Smooth muscle cell (in vitro differentiated cells): ENCODE results near the gene CNTN4. TPM values are rescaled to one million over a fixed set of nuclear protein-coding genes. Genes with fewer than 3 reads are reported as not detected.

Source experiments
- DNase-seq: peaks from one replicate; lab custom pipeline; 2025; ENCODE audit not compliant: unreplicated experiment; lab: John Stamatoyannopoulos, UW
- H2AFZ ChIP-seq: fragments of 200-600 bp; sonication (generic); 2 replicates; pipeline ENCODE4 v1.6.0; 2016; ENCODE audit warnings: antibody characterized with exemption, low read depth, mild to moderate bottlenecking
- H3F3A ChIP-seq: fragments of 200-600 bp; sonication (generic); 2 replicates; pipeline ENCODE4 v1.6.0; 2017; ENCODE audit warnings: antibody characterized with exemption, low read depth
- H3K27ac ChIP-seq: fragments of 200-600 bp; sonication (generic); 2 replicates; pipeline ENCODE4 v1.5.1; 2016; ENCODE audit warnings: low read depth, mild to moderate bottlenecking
- H3K27me3 ChIP-seq: fragments of 200-600 bp; sonication (generic); 2 replicates; pipeline ENCODE4 v1.6.1; 2016; ENCODE audit warnings: low read depth, mild to moderate bottlenecking
- H3K36me3 ChIP-seq: fragments of 200-600 bp; sonication (generic); 2 replicates; pipeline ENCODE4 v1.5.1; 2016; ENCODE audit warnings: low read depth
- H3K4me1 ChIP-seq: fragments of 200-600 bp; sonication (generic); 2 replicates; pipeline ENCODE4 v1.5.1; 2016; ENCODE audit warnings: low read depth
- H3K4me2 ChIP-seq: fragments of 200-600 bp; sonication (generic); 2 replicates; pipeline ENCODE4 v1.6.0; 2016; ENCODE audit warnings: mild to moderate bottlenecking
- H3K4me3 ChIP-seq: fragments of 200-600 bp; sonication (generic); 2 replicates; pipeline ENCODE4 v1.5.1; 2016; ENCODE audit warnings: mild to moderate bottlenecking
- H3K79me2 ChIP-seq: fragments of 200-600 bp; sonication (generic); 2 replicates; pipeline ENCODE4 v1.6.0; 2016; ENCODE audit warnings: low read depth, mild to moderate bottlenecking
- H3K9ac ChIP-seq: fragments of 200-600 bp; sonication (generic); 2 replicates; pipeline ENCODE4 v1.6.0; 2016; ENCODE audit warnings: low read depth
- H3K9me3 ChIP-seq: fragments of 200-600 bp; sonication (generic); replicated peaks from 2 replicates; pipeline ENCODE4 v1.5.1; 2016; ENCODE audit warnings: low read depth
- H4K20me1 ChIP-seq: fragments of 200-600 bp; sonication (generic); 2 replicates; pipeline ENCODE4 v1.6.0; 2016; ENCODE audit warnings: low read depth
- WGBS: methylation state at CpG from one replicate; pipeline ENCODE4 v1.1.7; 2016; ENCODE audit warnings: low lambda C conversion rate; 5-methylcytosine and 5-hydroxymethylcytosine counted together
- polyA plus RNA-seq: library from polyadenylated mRNA; unstranded; fragments of >200 nt; fragmentation: Nextera tagmentation; extraction: Ambion mirVana; gene quantifications from 2 replicates; pipeline ENCODE4 v1.2.1, GENCODE V29; 2016
- total RNA-seq: library from RNA; depleted of rRNA; stranded (reverse); fragments of >200 nt; gene quantifications from 2 replicates; pipeline ENCODE4 v1.2.3, GENCODE V29; 2014
- TF ChIP-seq, protein P1 (sequence below): fragments of 200-600 bp; sonication (generic); IDR thresholded peaks from 2 replicates; pipeline ENCODE4 v1.5.1; 2017; ENCODE audit warnings: borderline replicate concordance, mild to moderate bottlenecking, antibody characterized with exemption; ENCODE audit not compliant: insufficient read depth, poor library complexity, severe bottlenecking

The CNTN4 gene
- total and polyA plus RNA-seq, 2 experiments from 2014 or later = 12.1 to 15.8 TPM

DNA sequence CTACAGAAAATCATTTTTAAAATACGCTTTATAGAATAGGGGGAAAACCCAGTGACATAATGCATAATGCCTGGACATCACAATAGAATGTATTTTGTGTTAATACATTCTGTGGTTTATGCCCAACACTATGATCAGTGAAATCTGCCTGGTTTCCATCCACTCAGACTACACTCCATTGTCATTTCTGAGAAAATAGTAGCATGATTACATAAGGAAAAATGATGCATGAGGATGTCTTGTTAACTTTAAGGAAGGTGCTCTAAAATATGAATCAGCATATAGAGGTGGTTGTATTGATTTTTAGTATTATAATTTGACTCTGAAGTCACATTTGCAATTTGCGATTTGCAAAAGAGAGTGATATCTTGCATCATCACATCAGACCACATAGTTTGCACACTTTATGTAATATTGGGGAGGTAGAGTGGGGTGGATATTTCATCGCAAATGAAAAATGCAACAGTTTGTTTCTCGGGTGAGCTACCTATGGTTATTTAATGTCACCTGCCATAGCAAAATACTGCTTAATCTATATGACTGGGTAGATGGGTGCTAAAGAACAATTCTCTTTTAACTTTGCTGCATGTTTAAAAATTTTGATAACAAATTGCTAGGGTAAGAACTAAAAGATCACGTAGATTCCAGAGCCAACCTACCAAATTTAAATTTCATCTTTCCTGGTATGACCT, 607.6 kb downstream of the CNTN4 start:
- Histone ChIP-seq H3K4me1 (no peaks in the 10 kb centered on the region), H2AFZ (no peak overlapping the region), H3K27me3 (peaks cover 11% of the 10 kb centered on the region), H3K36me3 (no peaks in the 10 kb centered on the region), H3K4me2 (no peak overlapping the region), H3K27ac (no peak overlapping the region), H3K4me3 (no peak overlapping the region), H4K20me1 (no peaks in the 10 kb centered on the region), H3F3A (no peaks in the 10 kb centered on the region), H3K9me3 (no peaks in the 10 kb centered on the region), H3K79me2 (no peaks in the 10 kb centered on the region), H3K9ac (no peak overlapping the region)
- TF ChIP-seq, protein P1, sequence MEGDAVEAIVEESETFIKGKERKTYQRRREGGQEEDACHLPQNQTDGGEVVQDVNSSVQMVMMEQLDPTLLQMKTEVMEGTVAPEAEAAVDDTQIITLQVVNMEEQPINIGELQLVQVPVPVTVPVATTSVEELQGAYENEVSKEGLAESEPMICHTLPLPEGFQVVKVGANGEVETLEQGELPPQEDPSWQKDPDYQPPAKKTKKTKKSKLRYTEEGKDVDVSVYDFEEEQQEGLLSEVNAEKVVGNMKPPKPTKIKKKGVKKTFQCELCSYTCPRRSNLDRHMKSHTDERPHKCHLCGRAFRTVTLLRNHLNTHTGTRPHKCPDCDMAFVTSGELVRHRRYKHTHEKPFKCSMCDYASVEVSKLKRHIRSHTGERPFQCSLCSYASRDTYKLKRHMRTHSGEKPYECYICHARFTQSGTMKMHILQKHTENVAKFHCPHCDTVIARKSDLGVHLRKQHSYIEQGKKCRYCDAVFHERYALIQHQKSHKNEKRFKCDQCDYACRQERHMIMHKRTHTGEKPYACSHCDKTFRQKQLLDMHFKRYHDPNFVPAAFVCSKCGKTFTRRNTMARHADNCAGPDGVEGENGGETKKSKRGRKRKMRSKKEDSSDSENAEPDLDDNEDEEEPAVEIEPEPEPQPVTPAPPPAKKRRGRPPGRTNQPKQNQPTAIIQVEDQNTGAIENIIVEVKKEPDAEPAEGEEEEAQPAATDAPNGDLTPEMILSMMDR = no peak
- WGBS = 94% methylated on average over 5 of the region's 5 CpGs
- DNase-seq = no peak

DNA sequence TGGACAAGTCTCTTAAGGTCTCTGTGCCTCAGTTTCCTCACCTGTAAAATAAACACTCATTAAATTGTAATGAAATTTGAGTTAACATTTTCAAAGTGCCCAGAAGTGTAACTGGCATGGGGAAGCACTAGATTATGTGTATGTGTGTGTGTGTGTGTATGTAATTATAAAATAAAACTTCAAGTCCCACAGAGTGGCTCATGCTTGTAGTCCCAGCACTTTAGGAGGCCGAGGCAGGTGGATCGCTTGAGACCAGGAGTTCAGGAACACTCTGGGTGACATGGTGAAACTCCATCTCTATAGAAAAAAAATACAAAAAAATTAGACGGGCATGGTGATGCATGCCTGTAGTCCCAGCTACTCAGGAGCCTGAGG, 608.2 kb downstream of the CNTN4 start:
- Histone ChIP-seq H3K4me1 (no peaks in the 10 kb centered on the region), H2AFZ (no peak overlapping the region), H3K79me2 (no peaks in the 10 kb centered on the region), H3K4me2 (no peak overlapping the region), H4K20me1 (no peaks in the 10 kb centered on the region), H3K9ac (no peak overlapping the region), H3F3A (no peaks in the 10 kb centered on the region), H3K9me3 (no peaks in the 10 kb centered on the region), H3K27ac (no peak overlapping the region), H3K36me3 (no peaks in the 10 kb centered on the region), H3K4me3 (no peak overlapping the region), H3K27me3 (peaks cover 11% of the 10 kb centered on the region)
- no peak for DNase-seq
- WGBS = 96% methylated on average over 3 of the region's 3 CpGs
- TF ChIP-seq, protein P1 = no peak

DNA sequence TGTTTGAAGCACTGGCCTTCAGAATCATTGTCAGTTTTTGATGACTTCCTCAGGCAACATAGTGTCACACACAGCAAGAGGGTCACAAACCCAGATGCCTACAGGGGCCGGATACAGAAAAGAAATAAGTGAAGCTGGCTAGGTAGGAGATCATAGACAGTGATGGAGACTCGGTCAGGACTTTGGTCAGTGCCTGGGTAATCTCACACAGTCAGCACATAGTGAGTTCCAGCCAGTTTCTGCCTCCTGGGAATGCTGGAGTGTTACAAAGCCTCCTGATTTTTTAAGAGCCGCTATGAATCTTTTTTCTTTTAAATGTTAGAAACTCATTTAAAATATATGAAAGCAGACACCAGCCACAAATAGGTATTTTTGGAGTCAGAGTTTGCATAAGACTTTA, 612.4 kb downstream of the CNTN4 start:
- Histone ChIP-seq H3K36me3 (no peaks in the 10 kb centered on the region), H3K4me1 (no peaks in the 10 kb centered on the region), H3K79me2 (no peaks in the 10 kb centered on the region), H3K27me3 (no peaks in the 10 kb centered on the region), H3K4me3 (no peak overlapping the region), H3K9me3 (no peaks in the 10 kb centered on the region), H3K27ac (no peak overlapping the region), H2AFZ (no peak overlapping the region), H4K20me1 (no peaks in the 10 kb centered on the region), H3F3A (no peaks in the 10 kb centered on the region), H3K4me2 (no peak overlapping the region), H3K9ac (no peak overlapping the region)
- 86% methylated on average over 3 of the region's 3 CpGs for WGBS
- DNase-seq = no peak
- TF ChIP-seq, protein P1 = no peak

DNA sequence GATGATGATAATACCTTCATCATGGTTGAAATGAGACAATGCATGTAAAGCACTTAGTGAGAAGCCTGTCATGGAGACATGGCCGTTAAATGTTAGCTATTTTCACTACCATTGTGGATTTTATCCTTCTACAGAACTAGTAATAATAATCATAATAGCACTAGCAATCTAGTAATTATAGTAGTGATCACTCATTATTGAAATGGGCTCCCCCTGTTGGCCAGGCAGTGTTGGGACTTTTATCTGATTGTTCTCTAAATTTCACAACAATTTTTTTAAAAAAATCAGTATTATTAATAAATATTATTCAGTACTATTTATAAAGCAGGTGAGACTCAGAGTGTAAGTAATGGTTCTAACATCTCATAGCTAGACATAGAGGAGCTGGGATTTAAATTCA, 615.3 kb downstream of the CNTN4 start:
- Histone ChIP-seq H3K4me3 (no peak overlapping the region), H3K36me3 (no peaks in the 10 kb centered on the region), H4K20me1 (no peaks in the 10 kb centered on the region), H3K9me3 (no peaks in the 10 kb centered on the region), H3K79me2 (no peaks in the 10 kb centered on the region), H3K27me3 (no peaks in the 10 kb centered on the region), H3K9ac (no peak overlapping the region), H2AFZ (no peak overlapping the region), H3K4me2 (no peak overlapping the region), H3F3A (no peaks in the 10 kb centered on the region), H3K4me1 (no peaks in the 10 kb centered on the region), H3K27ac (no peak overlapping the region)
- TF ChIP-seq, protein P1 = peak; percentile 53
- WGBS = 94% methylated on average over 1 of the region's 1 CpG
- no peak for DNase-seq
